Measurements from ENCODE around the gene OTOS.

Gene OTOS

DNA sequence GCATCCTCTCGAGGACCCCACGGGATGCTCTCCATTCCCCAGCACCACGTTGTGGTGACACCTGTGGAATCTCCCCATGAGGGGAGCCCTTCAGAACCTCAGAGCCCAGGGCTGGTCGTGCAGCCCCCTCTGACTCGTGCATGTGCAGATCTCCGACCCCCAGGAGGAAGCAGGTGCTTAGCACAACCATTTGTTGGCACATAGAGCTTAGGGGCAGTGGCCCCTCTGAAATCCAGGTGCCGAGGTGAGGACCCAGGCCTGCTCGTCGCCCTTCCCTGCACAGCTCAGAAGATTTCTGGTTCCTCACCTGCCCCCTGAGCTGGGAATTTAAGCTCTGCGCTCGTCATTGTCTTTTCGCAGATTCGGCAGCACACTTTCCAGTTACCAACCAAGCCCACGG lies 1.3 kb upstream of the OTOS start:
- Histone ChIP-seq H2BK12ac (ENCODE audit: low read length) (peak overlapping the region; percentile 18), H3K14ac (ENCODE audit: low read length) (no peak overlapping the region), H4K8ac (ENCODE audit: low read depth, low read length) (no peak overlapping the region), H3K4me3 (ENCODE audit: low read length in 2 of 2) (no peak overlapping the region), H2AFZ (ENCODE audit: low read length) (no peak overlapping the region), H2BK120ac (ENCODE audit: low read depth, low read length) (no peak overlapping the region), H3K9ac (ENCODE audit: low read depth, low read length, poor library complexity) (peak overlapping the region; percentile 32), H3K27ac (replicated peaks; ENCODE audit: low read length) (no peak overlapping the region), H2AK5ac (ENCODE audit: low read depth, low read length) (peak overlapping the region; percentile 39), H3K4me2 (ENCODE audit: insufficient read depth, low read length, poor library complexity, severe bottlenecking) (no peak overlapping the region), H3K4me1 (ENCODE audit: control insufficient read depth in 2 of 2, insufficient read depth in 1 of 2, low read depth in 1 of 2, low read length in 2 of 2) (peaks cover 11 to 13% of the 10 kb centered on the region in 2 donors), H3K23ac (ENCODE audit: low read depth, low read length, poor library complexity) (no peak overlapping the region), H3K36me3 (replicated peaks in 1 of 2; ENCODE audit: control insufficient read depth in 2 of 2, insufficient read depth in 2 of 2, low read length in 2 of 2) (no peaks in the 10 kb centered on the region), H3K9me3 (replicated peaks in 1 of 2; ENCODE audit: control insufficient read depth in 2 of 2, insufficient read depth in 1 of 2, low read depth in 1 of 2, low read length in 2 of 2) (peaks cover 0 to 2% of the 10 kb centered on the region in 2 donors), H3K4ac (ENCODE audit: low read length) (no peak overlapping the region), H2BK5ac (ENCODE audit: low read length) (no peak overlapping the region), H3K18ac (ENCODE audit: low read length) (no peak overlapping the region), H4K91ac (ENCODE audit: low read depth, low read length, poor library complexity) (no peak overlapping the region), H3K27me3 (ENCODE audit: control insufficient read depth in 3 of 3, insufficient read depth in 3 of 3, low read depth in 1 of 3, low read length in 3 of 3) (peaks cover 0 to 20% (median 8%) of the 10 kb centered on the region in 3 experiments), H3K79me1 (ENCODE audit: low read depth, low read length) (peaks cover 2% of the 10 kb centered on the region), H2BK15ac (ENCODE audit: low read length) (no peak overlapping the region)
- no CpG with 5 or more reads among the region's 14 CpGs for WGBS, 2 donors (ENCODE audit: extremely low coverage in 2 of 2, insufficient read length in 2 of 2, insufficient replicate concordance in 1 of 2)
- no peak for DNase-seq (ENCODE audit: low spot score)

GRCh38 chr2:240140920-240141319 lies 462 bp upstream of the OTOS start:
- H2BK5ac ChIP-seq (ENCODE audit: low read length): peak overlapping the region; percentile 15
- no CpG with 5 or more reads among the region's 11 CpGs for WGBS, 2 donors (ENCODE audit: extremely low coverage in 2 of 2, insufficient read length in 2 of 2, insufficient replicate concordance in 1 of 2)
- peak overlapping the region; percentile 50 for H2BK12ac ChIP-seq (ENCODE audit: low read length)
- H3K4me1 ChIP-seq (ENCODE audit: control insufficient read depth in 2 of 2, insufficient read depth in 1 of 2, low read depth in 1 of 2, low read length in 2 of 2): peaks cover 11 to 13% of the 10 kb centered on the region in 2 donors
- peaks cover 3% of the 10 kb centered on the region for H3K79me1 ChIP-seq (ENCODE audit: low read depth, low read length)
- peak overlapping the region; percentile 74 for H2AFZ ChIP-seq (ENCODE audit: low read length)
- peak overlapping the region; percentile 38 for H2BK15ac ChIP-seq (ENCODE audit: low read length)
- no peak overlapping the region for H3K4me3 ChIP-seq (ENCODE audit: low read length in 2 of 2)
- H2AK5ac ChIP-seq (ENCODE audit: low read depth, low read length): peak overlapping the region; percentile 76
- H4K91ac ChIP-seq (ENCODE audit: low read depth, low read length, poor library complexity): no peak overlapping the region
- no peak overlapping the region for H2BK120ac ChIP-seq (ENCODE audit: low read depth, low read length)
- H3K36me3 ChIP-seq (replicated peaks in 1 of 2; ENCODE audit: control insufficient read depth in 2 of 2, insufficient read depth in 2 of 2, low read length in 2 of 2): no peaks in the 10 kb centered on the region
- H3K4me2 ChIP-seq (ENCODE audit: insufficient read depth, low read length, poor library complexity, severe bottlenecking): no peak overlapping the region
- no peak overlapping the region for H3K27ac ChIP-seq (replicated peaks; ENCODE audit: low read length)
- no peak overlapping the region for H3K9ac ChIP-seq (ENCODE audit: low read depth, low read length, poor library complexity)
- H3K23ac ChIP-seq (ENCODE audit: low read depth, low read length, poor library complexity): no peak overlapping the region
- peaks cover 0 to 2% of the 10 kb centered on the region in 2 donors for H3K9me3 ChIP-seq (replicated peaks in 1 of 2; ENCODE audit: control insufficient read depth in 2 of 2, insufficient read depth in 1 of 2, low read depth in 1 of 2, low read length in 2 of 2)
- H3K18ac ChIP-seq (ENCODE audit: low read length): peak overlapping the region; percentile 1
- H3K4ac ChIP-seq (ENCODE audit: low read length): no peak overlapping the region
- no peak overlapping the region for H4K8ac ChIP-seq (ENCODE audit: low read depth, low read length)
- H3K27me3 ChIP-seq (ENCODE audit: control insufficient read depth in 3 of 3, insufficient read depth in 3 of 3, low read depth in 1 of 3, low read length in 3 of 3): peaks cover 0 to 20% (median 12%) of the 10 kb centered on the region in 3 experiments
- no peak overlapping the region for H3K14ac ChIP-seq (ENCODE audit: low read length)
- no peak for DNase-seq (ENCODE audit: low spot score)

- no CpG with 5 or more reads among the region's 14 CpGs for WGBS, 2 donors (ENCODE audit: extremely low coverage in 2 of 2, insufficient read length in 2 of 2, insufficient replicate concordance in 1 of 2)
- Histone ChIP-seq H3K9me3 (replicated peaks in 1 of 2; ENCODE audit: control insufficient read depth in 2 of 2, insufficient read depth in 1 of 2, low read depth in 1 of 2, low read length in 2 of 2) (peaks cover 0 to 2% of the 10 kb centered on the region in 2 donors), H4K8ac (ENCODE audit: low read depth, low read length) (no peak overlapping the region), H2BK120ac (ENCODE audit: low read depth, low read length) (no peak overlapping the region), H3K27ac (replicated peaks; ENCODE audit: low read length) (no peak overlapping the region), H3K27me3 (ENCODE audit: control insufficient read depth in 3 of 3, insufficient read depth in 3 of 3, low read depth in 1 of 3, low read length in 3 of 3) (peaks cover 0 to 20% (median 12%) of the 10 kb centered on the region in 3 experiments), H3K79me1 (ENCODE audit: low read depth, low read length) (peaks cover 12% of the 10 kb centered on the region), H2BK12ac (ENCODE audit: low read length) (no peak overlapping the region), H3K9ac (ENCODE audit: low read depth, low read length, poor library complexity) (peak overlapping the region; percentile 14), H3K4me3 (ENCODE audit: low read length in 2 of 2) (no peak overlapping the region), H3K18ac (ENCODE audit: low read length) (peak overlapping the region; percentile 32), H3K4me1 (ENCODE audit: control insufficient read depth in 2 of 2, insufficient read depth in 1 of 2, low read depth in 1 of 2, low read length in 2 of 2) (peaks cover 16 to 21% of the 10 kb centered on the region in 2 donors), H3K36me3 (replicated peaks in 1 of 2; ENCODE audit: control insufficient read depth in 2 of 2, insufficient read depth in 2 of 2, low read length in 2 of 2) (no peaks in the 10 kb centered on the region), H3K14ac (ENCODE audit: low read length) (no peak overlapping the region), H2BK15ac (ENCODE audit: low read length) (no peak overlapping the region), H3K4ac (ENCODE audit: low read length) (no peak overlapping the region), H4K91ac (ENCODE audit: low read depth, low read length, poor library complexity) (no peak overlapping the region), H2BK5ac (ENCODE audit: low read length) (no peak overlapping the region), H2AK5ac (ENCODE audit: low read depth, low read length) (peak overlapping the region; percentile 43), H3K4me2 (ENCODE audit: insufficient read depth, low read length, poor library complexity, severe bottlenecking) (no peak overlapping the region), H2AFZ (ENCODE audit: low read length) (peak overlapping the region; percentile 74), H3K23ac (ENCODE audit: low read depth, low read length, poor library complexity) (no peak overlapping the region)
- peak; percentile 58 for DNase-seq (ENCODE audit: low spot score)
These were observed 628 bp downstream of the OTOS start for GRCh38 chr2:240139666-240140393.

- no peak overlapping the region for H2BK120ac ChIP-seq (ENCODE audit: low read depth, low read length)
- no peak overlapping the region for H4K8ac ChIP-seq (ENCODE audit: low read depth, low read length)
- H3K4me2 ChIP-seq (ENCODE audit: insufficient read depth, low read length, poor library complexity, severe bottlenecking): no peak overlapping the region
- no peak overlapping the region for H3K4me3 ChIP-seq (ENCODE audit: low read length in 2 of 2)
- peaks cover 17 to 26% of the 10 kb centered on the region in 2 donors for H3K4me1 ChIP-seq (ENCODE audit: control insufficient read depth in 2 of 2, insufficient read depth in 1 of 2, low read depth in 1 of 2, low read length in 2 of 2)
- peak overlapping the region; percentile 23 for H3K18ac ChIP-seq (ENCODE audit: low read length)
- DNase-seq (ENCODE audit: low spot score): no peak
- H2AK5ac ChIP-seq (ENCODE audit: low read depth, low read length): peak overlapping the region; percentile 22
- no peaks in the 10 kb centered on the region for H3K36me3 ChIP-seq (replicated peaks in 1 of 2; ENCODE audit: control insufficient read depth in 2 of 2, insufficient read depth in 2 of 2, low read length in 2 of 2)
- no CpG with 5 or more reads among the region's 15 CpGs for WGBS, 2 donors (ENCODE audit: extremely low coverage in 2 of 2, insufficient read length in 2 of 2, insufficient replicate concordance in 1 of 2)
- H3K14ac ChIP-seq (ENCODE audit: low read length): no peak overlapping the region
- H3K9me3 ChIP-seq (replicated peaks in 1 of 2; ENCODE audit: control insufficient read depth in 2 of 2, insufficient read depth in 1 of 2, low read depth in 1 of 2, low read length in 2 of 2): peaks cover 0 to 2% of the 10 kb centered on the region in 2 donors
- H3K23ac ChIP-seq (ENCODE audit: low read depth, low read length, poor library complexity): no peak overlapping the region
- no peak overlapping the region for H2BK5ac ChIP-seq (ENCODE audit: low read length)
- H4K91ac ChIP-seq (ENCODE audit: low read depth, low read length, poor library complexity): no peak overlapping the region
- peaks cover 0 to 20% (median 12%) of the 10 kb centered on the region in 3 experiments for H3K27me3 ChIP-seq (ENCODE audit: control insufficient read depth in 3 of 3, insufficient read depth in 3 of 3, low read depth in 1 of 3, low read length in 3 of 3)
- no peak overlapping the region for H3K4ac ChIP-seq (ENCODE audit: low read length)
- no peak overlapping the region for H2BK12ac ChIP-seq (ENCODE audit: low read length)
- H3K27ac ChIP-seq (replicated peaks; ENCODE audit: low read length): no peak overlapping the region
- no peak overlapping the region for H2BK15ac ChIP-seq (ENCODE audit: low read length)
- no peak overlapping the region for H3K9ac ChIP-seq (ENCODE audit: low read depth, low read length, poor library complexity)
- peaks cover 18% of the 10 kb centered on the region for H3K79me1 ChIP-seq (ENCODE audit: low read depth, low read length)
- peak overlapping the region; percentile 74 for H2AFZ ChIP-seq (ENCODE audit: low read length)
These were observed 1.4 kb downstream of the OTOS start for GRCh38 chr2:240139011-240139441.

All from neuronal stem cell (in vitro differentiated cells).